Measurements from ENCODE around the gene WBP1. TPM values are rescaled to one million over a fixed set of nuclear protein-coding genes. Genes with fewer than 3 reads are reported as not detected.

WBP1 gene
- total RNA-seq, 2 donors from 2014 or later = 43.0 to 57.4 TPM

DNA sequence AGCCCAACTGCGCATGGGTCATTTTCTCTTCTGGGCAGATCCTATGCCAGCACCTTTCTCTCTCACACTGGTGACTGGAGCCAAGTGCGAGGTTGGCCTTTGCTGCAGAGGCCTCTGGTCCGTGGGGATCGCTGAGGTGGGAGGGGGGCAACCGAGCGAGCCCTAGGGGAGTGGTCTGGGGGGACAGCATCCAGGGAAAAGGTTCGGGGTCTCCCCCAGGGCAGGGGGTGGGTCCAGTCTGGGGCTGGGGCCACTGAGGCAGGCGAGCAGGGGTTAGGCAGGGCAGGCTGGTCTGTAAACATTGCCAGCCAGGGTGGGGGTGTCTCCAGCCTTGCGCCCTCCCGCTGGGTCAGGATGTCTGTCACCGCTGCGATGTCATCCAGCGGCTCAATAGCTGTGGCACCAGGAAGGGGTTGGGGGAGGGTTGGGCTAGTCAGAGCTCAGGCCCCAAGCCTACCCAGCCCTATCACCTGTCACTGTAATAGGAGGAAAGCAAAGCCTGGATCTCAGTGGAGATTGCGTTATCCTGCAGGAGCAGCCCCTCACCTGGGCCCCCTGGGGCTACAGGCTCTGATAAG lies 32.0 kb upstream of the WBP1 start:
- TF ChIP-seq, protein P1, sequence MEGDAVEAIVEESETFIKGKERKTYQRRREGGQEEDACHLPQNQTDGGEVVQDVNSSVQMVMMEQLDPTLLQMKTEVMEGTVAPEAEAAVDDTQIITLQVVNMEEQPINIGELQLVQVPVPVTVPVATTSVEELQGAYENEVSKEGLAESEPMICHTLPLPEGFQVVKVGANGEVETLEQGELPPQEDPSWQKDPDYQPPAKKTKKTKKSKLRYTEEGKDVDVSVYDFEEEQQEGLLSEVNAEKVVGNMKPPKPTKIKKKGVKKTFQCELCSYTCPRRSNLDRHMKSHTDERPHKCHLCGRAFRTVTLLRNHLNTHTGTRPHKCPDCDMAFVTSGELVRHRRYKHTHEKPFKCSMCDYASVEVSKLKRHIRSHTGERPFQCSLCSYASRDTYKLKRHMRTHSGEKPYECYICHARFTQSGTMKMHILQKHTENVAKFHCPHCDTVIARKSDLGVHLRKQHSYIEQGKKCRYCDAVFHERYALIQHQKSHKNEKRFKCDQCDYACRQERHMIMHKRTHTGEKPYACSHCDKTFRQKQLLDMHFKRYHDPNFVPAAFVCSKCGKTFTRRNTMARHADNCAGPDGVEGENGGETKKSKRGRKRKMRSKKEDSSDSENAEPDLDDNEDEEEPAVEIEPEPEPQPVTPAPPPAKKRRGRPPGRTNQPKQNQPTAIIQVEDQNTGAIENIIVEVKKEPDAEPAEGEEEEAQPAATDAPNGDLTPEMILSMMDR (IDR thresholded peaks at IDR 0.05) = no peak
- H3K4me1 ChIP-seq = peaks cover 0 to 7% of the 10 kb centered on the region in 2 donors
- H3K27ac ChIP-seq = no peak overlapping the region
- no peak for DNase-seq (ENCODE audit: low spot score)
- H3K36me3 ChIP-seq = peaks cover 51% of the 10 kb centered on the region
- no peaks in the 10 kb centered on the region for H3K9me3 ChIP-seq
- H3K27me3 ChIP-seq = no peaks in the 10 kb centered on the region
- no peak overlapping the region for H3K4me3 ChIP-seq

DNA sequence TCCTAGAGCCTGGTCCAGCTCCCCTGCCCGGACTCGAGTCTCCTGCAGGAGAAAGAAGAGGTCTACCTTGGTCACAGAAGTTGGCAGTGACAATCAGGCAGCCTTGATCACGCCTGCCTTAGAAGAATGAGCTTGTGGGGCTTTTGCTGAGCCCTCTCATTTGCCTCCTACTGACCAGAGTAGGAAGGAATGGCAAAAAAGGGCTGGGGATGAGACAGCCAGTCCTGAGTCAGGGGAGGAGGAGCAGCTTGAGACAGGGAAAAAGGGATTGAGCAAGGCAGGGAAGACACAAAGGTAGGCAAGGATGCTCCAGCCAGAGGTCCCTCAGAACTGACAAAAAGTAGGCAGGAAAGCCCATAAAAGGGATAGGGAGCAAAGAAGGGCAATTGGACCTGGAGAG lies 30.7 kb upstream of the WBP1 start:
- Histone ChIP-seq H3K36me3 (peaks cover 63% of the 10 kb centered on the region), H3K27me3 (no peaks in the 10 kb centered on the region), H3K4me1 (no peaks in the 10 kb centered on the region), H3K4me3 (no peak overlapping the region), H3K9me3 (no peaks in the 10 kb centered on the region), H3K27ac (no peak overlapping the region)
- TF ChIP-seq, protein P1 (IDR thresholded peaks at IDR 0.05) = no peak
- no peak for DNase-seq (ENCODE audit: low spot score)

DNA sequence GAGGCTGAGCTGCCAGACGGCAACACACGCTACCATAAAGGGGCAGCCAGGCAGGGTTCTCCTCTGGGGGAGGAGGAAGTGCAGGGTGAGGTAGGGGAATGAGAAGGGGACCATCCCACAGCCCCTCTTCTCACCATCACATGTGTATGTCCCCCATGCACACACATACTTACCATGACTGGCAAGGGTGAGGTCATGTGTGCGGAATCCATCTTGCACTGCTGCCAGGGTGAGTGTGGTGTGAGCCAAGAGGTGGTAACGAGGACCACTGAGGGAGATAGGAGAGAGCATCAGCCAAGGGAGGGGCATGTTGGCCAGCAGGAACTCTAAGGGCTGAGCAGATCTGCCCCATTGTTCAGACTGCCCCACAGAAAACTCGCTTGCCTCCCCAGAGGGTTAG lies 29.6 kb upstream of the WBP1 start:
- TF ChIP-seq, protein P1 (IDR thresholded peaks at IDR 0.05) = no peak
- Histone ChIP-seq H3K27ac (no peak overlapping the region), H3K4me3 (no peak overlapping the region), H3K9me3 (no peaks in the 10 kb centered on the region), H3K4me1 (no peaks in the 10 kb centered on the region), H3K36me3 (peaks cover 63% of the 10 kb centered on the region), H3K27me3 (no peaks in the 10 kb centered on the region)
- DNase-seq (ENCODE audit: low spot score) = no peak

DNA sequence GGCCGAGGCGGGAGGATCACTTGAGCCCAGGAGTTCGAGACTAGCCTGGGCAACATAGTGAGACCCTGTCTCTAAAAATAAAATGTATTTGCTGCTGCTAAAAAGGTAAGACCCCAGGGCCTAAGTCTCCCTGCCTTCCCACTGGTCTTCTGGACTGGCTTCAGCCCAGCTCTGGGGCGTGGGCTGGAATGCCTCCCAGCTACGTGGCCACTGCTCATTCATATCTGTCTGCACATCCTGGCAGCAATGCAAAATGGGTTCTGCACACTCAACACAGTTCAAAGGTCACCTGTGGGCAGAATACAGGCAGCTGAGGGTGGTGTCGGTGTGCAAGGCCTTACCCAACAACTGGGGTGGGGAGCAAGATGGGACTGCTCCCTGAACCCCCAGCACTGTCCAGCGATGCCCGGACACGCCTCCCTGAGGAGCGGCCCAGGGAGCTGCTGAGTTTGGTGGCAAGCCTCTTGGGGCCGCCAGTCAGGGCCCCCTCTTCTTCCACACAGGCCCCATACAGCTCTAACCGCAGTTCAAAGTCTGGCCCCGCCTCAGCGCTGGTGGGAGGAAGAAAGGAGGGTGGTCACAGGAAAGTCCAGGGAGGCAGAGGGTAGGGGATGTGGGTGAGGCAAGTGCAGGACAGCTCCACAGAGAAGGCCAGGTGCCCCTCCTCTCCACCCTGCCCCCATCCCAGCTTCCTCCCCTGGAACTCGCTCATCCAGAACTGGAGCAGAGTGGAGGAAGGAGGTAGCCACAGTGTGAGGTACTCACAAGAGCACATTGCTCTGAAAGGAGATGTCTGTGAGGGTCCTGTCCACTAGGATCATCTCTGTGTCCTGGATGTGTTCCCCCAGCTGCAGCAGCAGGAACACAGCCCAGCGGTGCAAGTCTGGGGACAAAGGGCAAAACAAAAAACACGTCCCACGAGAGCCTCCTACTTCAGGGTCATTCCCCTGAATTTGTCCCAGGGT lies 28.5 kb upstream of the WBP1 start:
- Histone ChIP-seq H3K9me3 (no peaks in the 10 kb centered on the region), H3K4me1 (no peaks in the 10 kb centered on the region), H3K27ac (no peak overlapping the region), H3K4me3 (no peak overlapping the region), H3K27me3 (no peaks in the 10 kb centered on the region), H3K36me3 (peaks cover 63% of the 10 kb centered on the region)
- TF ChIP-seq, protein P1 (IDR thresholded peaks at IDR 0.05) = no peak
- no peak for DNase-seq (ENCODE audit: low spot score)

DNA sequence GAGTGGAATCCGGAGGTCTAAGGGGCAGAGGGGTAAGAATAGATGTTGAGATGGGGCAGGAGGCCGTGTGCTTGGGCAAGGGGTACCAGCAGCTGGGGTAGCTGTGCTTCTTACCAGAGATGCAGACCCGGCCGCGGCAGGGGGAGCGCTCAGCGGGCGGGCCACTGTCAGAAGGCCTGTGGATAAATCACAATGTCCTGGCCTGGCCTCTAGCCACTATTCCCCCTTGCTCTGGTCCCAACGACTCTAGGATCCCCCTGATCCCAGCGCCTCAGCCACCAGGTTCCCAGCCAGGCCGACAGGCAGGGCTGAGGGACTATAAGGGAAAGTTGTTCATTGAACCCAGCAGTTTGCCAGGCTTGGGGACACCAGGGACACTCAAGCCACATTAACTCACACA lies 27.7 kb upstream of the WBP1 start:
- TF ChIP-seq, protein P1 (IDR thresholded peaks at IDR 0.05) = no peak
- no peak for DNase-seq (ENCODE audit: low spot score)
- H3K36me3 ChIP-seq = peaks cover 60% of the 10 kb centered on the region
- peaks cover 0 to under 1% of the 10 kb centered on the region in 2 donors for H3K4me1 ChIP-seq
- no peak overlapping the region for H3K4me3 ChIP-seq
- no peaks in the 10 kb centered on the region for H3K27me3 ChIP-seq
- no peak overlapping the region for H3K27ac ChIP-seq
- no peaks in the 10 kb centered on the region for H3K9me3 ChIP-seq
